Ovary (tissue), 3 donors: ENCODE data around the gene CDH23.

Experiments
- EP300 ChIP-seq: sonication (generic); formaldehyde crosslinking; IDR thresholded peaks from one replicate; pipeline ENCODE4 v1.6.1; 2017; ENCODE audit warnings: antibody characterized with exemption
- POLR2A ChIP-seq: fragments of 450-650 bp; IDR thresholded peaks from one replicate; pipeline ENCODE4 v1.6.1; 2017; ENCODE audit warnings: antibody characterized with exemption, mild to moderate bottlenecking, moderate library complexity
- TF ChIP-seq, protein P1 (sequence below), 3 donors: fragments of 450-650 bp in 2 of 3; fragments of 200-600 bp in 1 of 3; IDR thresholded peaks; one replicate each; pipeline versions ENCODE4 v1.5.1 to v1.8.0; 2016 to 2022; ENCODE audit warnings: antibody characterized with exemption in 3 of 3, mild to moderate bottlenecking in 1 of 3
- donor health status: DM: no; HTN: no; CAD: no.

DNA sequence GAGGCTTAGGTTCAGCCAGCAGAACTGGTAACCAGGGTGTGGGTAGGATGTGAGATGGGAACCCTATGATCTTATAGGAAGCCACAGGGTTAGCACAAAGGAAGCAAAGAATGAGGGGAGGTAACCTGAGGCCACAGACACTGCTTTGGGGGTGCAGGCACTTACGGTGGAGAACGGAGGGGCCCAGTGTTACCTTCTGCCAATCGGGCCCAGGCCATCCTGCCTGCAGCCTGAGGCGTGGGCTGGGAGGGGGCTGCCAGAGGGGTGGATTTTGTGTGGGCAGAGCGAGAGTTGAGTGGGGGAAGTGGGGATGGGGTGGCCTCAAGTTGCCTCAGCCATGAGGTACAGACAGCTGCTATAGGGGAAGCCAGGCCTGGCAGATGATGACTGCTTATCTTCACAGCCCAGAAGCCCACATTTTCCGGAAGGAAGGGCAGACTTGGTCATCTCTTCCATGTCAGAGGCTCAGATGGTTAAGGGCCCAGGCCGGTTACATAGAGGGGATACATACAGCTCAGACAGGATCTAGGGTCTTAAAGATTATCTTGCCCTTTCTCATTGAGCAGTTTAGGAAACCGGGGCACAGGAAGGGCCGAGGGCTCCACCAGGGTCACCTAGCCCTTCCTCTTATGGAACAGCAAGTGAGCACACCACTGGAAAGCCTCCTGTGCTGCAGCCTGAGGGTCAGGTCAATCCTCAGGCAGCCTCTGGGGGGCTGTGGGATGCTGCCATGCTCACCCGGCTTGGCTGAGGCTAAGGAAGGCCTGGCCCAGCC lies 401.0 kb downstream of the CDH23 start:
- no peak for TF ChIP-seq EP300
- no peak for TF ChIP-seq POLR2A
- TF ChIP-seq, protein P1, sequence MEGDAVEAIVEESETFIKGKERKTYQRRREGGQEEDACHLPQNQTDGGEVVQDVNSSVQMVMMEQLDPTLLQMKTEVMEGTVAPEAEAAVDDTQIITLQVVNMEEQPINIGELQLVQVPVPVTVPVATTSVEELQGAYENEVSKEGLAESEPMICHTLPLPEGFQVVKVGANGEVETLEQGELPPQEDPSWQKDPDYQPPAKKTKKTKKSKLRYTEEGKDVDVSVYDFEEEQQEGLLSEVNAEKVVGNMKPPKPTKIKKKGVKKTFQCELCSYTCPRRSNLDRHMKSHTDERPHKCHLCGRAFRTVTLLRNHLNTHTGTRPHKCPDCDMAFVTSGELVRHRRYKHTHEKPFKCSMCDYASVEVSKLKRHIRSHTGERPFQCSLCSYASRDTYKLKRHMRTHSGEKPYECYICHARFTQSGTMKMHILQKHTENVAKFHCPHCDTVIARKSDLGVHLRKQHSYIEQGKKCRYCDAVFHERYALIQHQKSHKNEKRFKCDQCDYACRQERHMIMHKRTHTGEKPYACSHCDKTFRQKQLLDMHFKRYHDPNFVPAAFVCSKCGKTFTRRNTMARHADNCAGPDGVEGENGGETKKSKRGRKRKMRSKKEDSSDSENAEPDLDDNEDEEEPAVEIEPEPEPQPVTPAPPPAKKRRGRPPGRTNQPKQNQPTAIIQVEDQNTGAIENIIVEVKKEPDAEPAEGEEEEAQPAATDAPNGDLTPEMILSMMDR (IDR thresholded peaks at IDR 0.05), result no peak
